Caco-2 (cell line): Measurements from ENCODE around the gene TSKS. TPM values are rescaled to one million over a fixed set of nuclear protein-coding genes. Genes with fewer than 3 reads are reported as not detected.

Source experiments
- BruUV-seq: library from RNA; stranded (reverse); fragments of 400-500 nt; replicated peaks from 2 replicates; lab custom pipeline; 2021; lab: Mats Ljungman, UMichigan
- CTCF ChIA-PET: fragments of 300-600 bp; sonication (Branson Sonifier 250); formaldehyde crosslinking; loops from one replicate; lab custom pipeline; 2022; ENCODE audit warnings: antibody characterized with exemption; lab: Charles Lee
- POLR2A ChIA-PET: fragments of 300-600 bp; sonication (Branson Sonifier 250); formaldehyde crosslinking; loops from one replicate; lab custom pipeline; 2022; ENCODE audit warnings: antibody characterized with exemption; lab: Charles Lee
- DNase-seq, 2 experiments: peaks; one replicate each; pipeline versions ENCODE4 v3.0.0 to v3.0.0-alpha.2; 2020 to 2022
- H3K27me3 ChIP-seq: replicated peaks from 2 replicates; pipeline ENCODE4 v1.6.0; 2011; ENCODE audit warnings: low read length; ENCODE audit not compliant: control insufficient read depth, insufficient read depth
- H3K36me3 ChIP-seq: 2 replicates; pipeline ENCODE4 v1.5.1; 2011; ENCODE audit warnings: low read length; ENCODE audit not compliant: control insufficient read depth, insufficient read depth
- H3K4me1 ChIP-seq: fragments of 250-450 bp; sonication (Bioruptor Pico); 2 replicates; pipeline ENCODE4 v1.5.1; 2020; ENCODE audit warnings: mild to moderate bottlenecking
- H3K4me3 ChIP-seq: 2 replicates; pipeline ENCODE4 v1.5.1; 2011; ENCODE audit warnings: low read depth, mild to moderate bottlenecking, control low read depth, low read length
- H3K9me3 ChIP-seq: fragments of 250-450 bp; sonication (Bioruptor Pico); 2 replicates; pipeline ENCODE4 v1.5.1; 2020; ENCODE audit warnings: mild to moderate bottlenecking, moderate library complexity
- H3K27ac Mint-ChIP-seq: one replicate; pipeline ENCODE4 v1.8.0; 2022; ENCODE audit warnings: mixed read lengths; ENCODE audit not compliant: unreplicated experiment
- H3K27me3 Mint-ChIP-seq: one replicate; pipeline ENCODE4 v1.8.0; 2022; ENCODE audit warnings: mixed read lengths; ENCODE audit not compliant: insufficient read depth, unreplicated experiment
- H3K36me3 Mint-ChIP-seq: one replicate; pipeline ENCODE4 v1.8.0; 2022; ENCODE audit warnings: mild to moderate bottlenecking, mixed read lengths; ENCODE audit not compliant: insufficient read depth, unreplicated experiment
- H3K4me1 Mint-ChIP-seq: one replicate; pipeline ENCODE4 v1.8.0; 2022; ENCODE audit warnings: low read depth, mixed read lengths; ENCODE audit not compliant: unreplicated experiment
- H3K4me3 Mint-ChIP-seq: one replicate; pipeline ENCODE4 v1.8.0; 2022; ENCODE audit warnings: mild to moderate bottlenecking, moderate library complexity, mixed read lengths; ENCODE audit not compliant: unreplicated experiment
- H3K9me3 Mint-ChIP-seq: one replicate; pipeline ENCODE4 v1.8.0; 2022; ENCODE audit warnings: mixed read lengths; ENCODE audit not compliant: unreplicated experiment
- CTCF ChIP-seq, 2 experiments: fragments of 200-600 bp in 1 of 2; IDR thresholded peaks; 1 replicate in 1 of 2; 2 replicates in 1 of 2; pipeline versions ENCODE4 v1.5.1 to v1.8.0; 2011 to 2022; ENCODE audit warnings: antibody characterized with exemption in 1 of 2, control low read depth in 1 of 2, inconsistent platforms in 1 of 2, low read depth in 1 of 2, low read length in 1 of 2, mild to moderate bottlenecking in 1 of 2, moderate library complexity in 1 of 2; ENCODE audit not compliant: insufficient read depth in 1 of 2, severe bottlenecking in 1 of 2, unreplicated experiment in 1 of 2
- intact Hi-C: fragments of 100-400 bp; cut with micrococcal nuclease; formaldehyde crosslinking; loops from one replicate; pipeline ENCODE4 v1.10.0; 2022; ENCODE audit not compliant: unreplicated experiment
- total RNA-seq: library from RNA; stranded (reverse); gene quantifications from 2 replicates; pipeline ENCODE4 v1.2.3, GENCODE V29; 2022

Gene TSKS
- total RNA-seq, 1 experiment from 2014 or later: not detected

DNA sequence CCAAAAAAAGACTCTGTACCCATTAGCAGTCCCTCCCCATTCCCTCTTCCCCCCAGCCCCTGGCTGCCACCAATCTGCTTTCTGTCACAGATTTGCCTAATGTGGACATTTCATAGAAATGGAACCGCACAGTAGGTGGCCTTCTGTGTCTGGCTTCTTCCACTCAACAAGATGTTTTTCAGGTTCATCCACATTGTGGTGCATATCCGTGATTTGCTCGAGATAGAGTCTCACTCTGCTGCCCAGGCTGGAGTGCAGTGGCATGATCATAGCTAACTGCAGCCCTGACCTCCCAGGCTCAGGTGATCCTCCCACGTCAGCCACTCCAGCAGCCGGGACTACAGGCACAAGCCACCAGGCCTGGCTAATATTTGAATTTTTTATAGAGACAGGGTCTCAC, 24.6 kb upstream of the TSKS start:
- Histone ChIP-seq H3K4me1 (peaks cover 15% of the 10 kb centered on the region), H3K9me3 (no peaks in the 10 kb centered on the region), H3K4me3 (no peak overlapping the region), H3K27me3 (no peaks in the 10 kb centered on the region), H3K36me3 (peaks cover 1% of the 10 kb centered on the region)
- H3K27me3 Mint-ChIP-seq: no peaks in the 10 kb centered on the region
- no peak for TF ChIP-seq CTCF (IDR thresholded peaks at IDR 0.05; ENCODE audit: insufficient read depth in 1 of 2, low read depth in 1 of 2, low read length in 1 of 2, severe bottlenecking in 1 of 2, unreplicated experiment in 1 of 2)
- H3K4me3 Mint-ChIP-seq: no peak overlapping the region
- ChIA-PET CTCF (no interaction called here), POLR2A (no interaction called here)
- no TSS peak for BruUV-seq
- H3K4me1 Mint-ChIP-seq: peaks cover 19% of the 10 kb centered on the region
- H3K27ac Mint-ChIP-seq: no peak overlapping the region
- no peaks in the 10 kb centered on the region for H3K9me3 Mint-ChIP-seq
- peaks cover 65% of the 10 kb centered on the region for H3K36me3 Mint-ChIP-seq
- no peak for DNase-seq
- intact Hi-C loops: no loop called here

GRCh38 chr19:49786376-49786820, 23.3 kb upstream of the TSKS start:
- Histone ChIP-seq H3K9me3 (no peaks in the 10 kb centered on the region), H3K27me3 (no peaks in the 10 kb centered on the region), H3K36me3 (peaks cover 2% of the 10 kb centered on the region), H3K4me3 (no peak overlapping the region), H3K4me1 (peaks cover 15% of the 10 kb centered on the region)
- no peak for TF ChIP-seq CTCF (IDR thresholded peaks at IDR 0.05; ENCODE audit: insufficient read depth in 1 of 2, low read depth in 1 of 2, low read length in 1 of 2, severe bottlenecking in 1 of 2, unreplicated experiment in 1 of 2)
- H3K9me3 Mint-ChIP-seq: no peaks in the 10 kb centered on the region
- peaks cover 68% of the 10 kb centered on the region for H3K36me3 Mint-ChIP-seq
- peak overlapping the region; percentile 52 for H3K4me3 Mint-ChIP-seq
- no TSS peak for BruUV-seq
- peak overlapping the region; percentile 80 for H3K27ac Mint-ChIP-seq
- H3K4me1 Mint-ChIP-seq: peaks cover 21% of the 10 kb centered on the region
- ChIA-PET POLR2A (interaction anchor here (0.8 to 1.0 kb wide), 2 partner anchors 20 to 21 kb away, joined by 4 to 5 read pairs; partner anchors contain the start of gene AP2A1), CTCF (interaction anchor here (1.2 to 1.6 kb wide), 2 partner anchors 19 to 64 kb away, joined by 3 to 4 read pairs; partner anchors contain the start of genes AP2A1 and PTOV1)
- H3K27me3 Mint-ChIP-seq: no peaks in the 10 kb centered on the region
- peak; percentile 52 to 67 for DNase-seq
- intact Hi-C loops: no loop called here

GRCh38 chr19:49782515-49782914, 19.4 kb upstream of the TSKS start:
- DNase-seq: no peak
- intact Hi-C loops: no loop called here
- POLR2A ChIA-PET: no interaction called here
- CTCF ChIA-PET: no interaction called here
- H3K27ac Mint-ChIP-seq: no peak overlapping the region
- H3K27me3 ChIP-seq: no peaks in the 10 kb centered on the region
- H3K4me1 Mint-ChIP-seq: peaks cover 31% of the 10 kb centered on the region
- no peak overlapping the region for H3K4me3 Mint-ChIP-seq
- no peak for TF ChIP-seq CTCF (IDR thresholded peaks at IDR 0.05; ENCODE audit: insufficient read depth in 1 of 2, low read depth in 1 of 2, low read length in 1 of 2, severe bottlenecking in 1 of 2, unreplicated experiment in 1 of 2)
- peaks cover 15% of the 10 kb centered on the region for H3K4me1 ChIP-seq
- no peak overlapping the region for H3K4me3 ChIP-seq
- BruUV-seq: no TSS peak
- no peaks in the 10 kb centered on the region for H3K9me3 Mint-ChIP-seq
- no peaks in the 10 kb centered on the region for H3K9me3 ChIP-seq
- peaks cover 2% of the 10 kb centered on the region; the same call in 1 of the 2 replicates for H3K36me3 ChIP-seq
- H3K36me3 Mint-ChIP-seq: peaks cover 60% of the 10 kb centered on the region
- H3K27me3 Mint-ChIP-seq: no peaks in the 10 kb centered on the region
